Caco-2 (cell line): ENCODE results near the gene CAMTA2. TPM values are rescaled to one million over a fixed set of nuclear protein-coding genes. Genes with fewer than 3 reads are reported as not detected.

Source experiments
- BruUV-seq: library from RNA; stranded (reverse); fragments of 400-500 nt; replicated peaks from 2 replicates; lab custom pipeline; 2021; lab: Mats Ljungman, UMichigan
- CTCF ChIA-PET: fragments of 300-600 bp; sonication (Branson Sonifier 250); formaldehyde crosslinking; loops from one replicate; lab custom pipeline; 2022; ENCODE audit warnings: antibody characterized with exemption; lab: Charles Lee
- POLR2A ChIA-PET: fragments of 300-600 bp; sonication (Branson Sonifier 250); formaldehyde crosslinking; loops from one replicate; lab custom pipeline; 2022; ENCODE audit warnings: antibody characterized with exemption; lab: Charles Lee
- DNase-seq, 2 experiments: peaks; one replicate each; pipeline versions ENCODE4 v3.0.0 to v3.0.0-alpha.2; 2020 to 2022
- H3K27me3 ChIP-seq: replicated peaks from 2 replicates; pipeline ENCODE4 v1.6.0; 2011; ENCODE audit warnings: low read length; ENCODE audit not compliant: control insufficient read depth, insufficient read depth
- H3K36me3 ChIP-seq: 2 replicates; pipeline ENCODE4 v1.5.1; 2011; ENCODE audit warnings: low read length; ENCODE audit not compliant: control insufficient read depth, insufficient read depth
- H3K4me1 ChIP-seq: fragments of 250-450 bp; sonication (Bioruptor Pico); 2 replicates; pipeline ENCODE4 v1.5.1; 2020; ENCODE audit warnings: mild to moderate bottlenecking
- H3K4me3 ChIP-seq: 2 replicates; pipeline ENCODE4 v1.5.1; 2011; ENCODE audit warnings: low read depth, mild to moderate bottlenecking, control low read depth, low read length
- H3K9me3 ChIP-seq: fragments of 250-450 bp; sonication (Bioruptor Pico); 2 replicates; pipeline ENCODE4 v1.5.1; 2020; ENCODE audit warnings: mild to moderate bottlenecking, moderate library complexity
- H3K27ac Mint-ChIP-seq: one replicate; pipeline ENCODE4 v1.8.0; 2022; ENCODE audit warnings: mixed read lengths; ENCODE audit not compliant: unreplicated experiment
- H3K27me3 Mint-ChIP-seq: one replicate; pipeline ENCODE4 v1.8.0; 2022; ENCODE audit warnings: mixed read lengths; ENCODE audit not compliant: insufficient read depth, unreplicated experiment
- H3K36me3 Mint-ChIP-seq: one replicate; pipeline ENCODE4 v1.8.0; 2022; ENCODE audit warnings: mild to moderate bottlenecking, mixed read lengths; ENCODE audit not compliant: insufficient read depth, unreplicated experiment
- H3K4me1 Mint-ChIP-seq: one replicate; pipeline ENCODE4 v1.8.0; 2022; ENCODE audit warnings: low read depth, mixed read lengths; ENCODE audit not compliant: unreplicated experiment
- H3K4me3 Mint-ChIP-seq: one replicate; pipeline ENCODE4 v1.8.0; 2022; ENCODE audit warnings: mild to moderate bottlenecking, moderate library complexity, mixed read lengths; ENCODE audit not compliant: unreplicated experiment
- H3K9me3 Mint-ChIP-seq: one replicate; pipeline ENCODE4 v1.8.0; 2022; ENCODE audit warnings: mixed read lengths; ENCODE audit not compliant: unreplicated experiment
- intact Hi-C: fragments of 100-400 bp; cut with micrococcal nuclease; formaldehyde crosslinking; loops from one replicate; pipeline ENCODE4 v1.10.0; 2022; ENCODE audit not compliant: unreplicated experiment
- total RNA-seq: library from RNA; stranded (reverse); gene quantifications from 2 replicates; pipeline ENCODE4 v1.2.3, GENCODE V29; 2022
- TF ChIP-seq, protein P1 (sequence below), 2 experiments: fragments of 200-600 bp in 1 of 2; IDR thresholded peaks; 1 replicate in 1 of 2; 2 replicates in 1 of 2; pipeline versions ENCODE4 v1.5.1 to v1.8.0; 2011 to 2022; ENCODE audit warnings: antibody characterized with exemption in 1 of 2, control low read depth in 1 of 2, inconsistent platforms in 1 of 2, low read depth in 1 of 2, low read length in 1 of 2, mild to moderate bottlenecking in 1 of 2, moderate library complexity in 1 of 2; ENCODE audit not compliant: insufficient read depth in 1 of 2, severe bottlenecking in 1 of 2, unreplicated experiment in 1 of 2

Gene CAMTA2
- total RNA-seq, 1 experiment from 2014 or later = 18.8 TPM

DNA sequence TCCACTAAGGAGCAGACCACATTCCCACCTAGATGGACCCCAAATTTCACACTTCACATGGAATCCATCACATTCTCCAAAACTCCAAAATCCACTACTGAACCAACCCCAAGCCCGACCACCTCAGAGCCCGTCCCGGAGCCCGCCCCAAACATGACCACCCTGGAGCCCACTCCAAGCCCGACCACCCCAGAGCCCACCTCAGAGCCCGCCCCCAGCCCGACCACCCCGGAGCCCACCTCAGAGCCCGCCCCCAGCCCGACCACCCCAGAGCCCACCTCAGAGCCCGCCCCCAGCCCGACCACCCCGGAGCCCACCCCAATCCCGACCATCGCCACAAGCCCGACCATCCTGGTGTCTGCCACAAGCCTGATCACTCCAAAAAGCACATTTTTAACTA lies 53.8 kb downstream of the CAMTA2 start:
- Mint-ChIP-seq H3K27me3 (no peaks in the 10 kb centered on the region), H3K9me3 (no peaks in the 10 kb centered on the region), H3K4me3 (no peak overlapping the region), H3K4me1 (no peaks in the 10 kb centered on the region), H3K27ac (peak overlapping the region; percentile 64), H3K36me3 (peaks cover 12% of the 10 kb centered on the region)
- DNase-seq = no peak
- H3K9me3 ChIP-seq = no peaks in the 10 kb centered on the region
- no peaks in the 10 kb centered on the region for H3K4me1 ChIP-seq
- ChIA-PET POLR2A (no interaction called here), CTCF (interaction anchor here (1.3 kb wide), 1 partner anchor 24 kb away, joined by 5 read pairs; no protein-coding TSS in a partner anchor)
- H3K4me3 ChIP-seq = no peak overlapping the region
- no TSS peak for BruUV-seq
- TF ChIP-seq, protein P1, sequence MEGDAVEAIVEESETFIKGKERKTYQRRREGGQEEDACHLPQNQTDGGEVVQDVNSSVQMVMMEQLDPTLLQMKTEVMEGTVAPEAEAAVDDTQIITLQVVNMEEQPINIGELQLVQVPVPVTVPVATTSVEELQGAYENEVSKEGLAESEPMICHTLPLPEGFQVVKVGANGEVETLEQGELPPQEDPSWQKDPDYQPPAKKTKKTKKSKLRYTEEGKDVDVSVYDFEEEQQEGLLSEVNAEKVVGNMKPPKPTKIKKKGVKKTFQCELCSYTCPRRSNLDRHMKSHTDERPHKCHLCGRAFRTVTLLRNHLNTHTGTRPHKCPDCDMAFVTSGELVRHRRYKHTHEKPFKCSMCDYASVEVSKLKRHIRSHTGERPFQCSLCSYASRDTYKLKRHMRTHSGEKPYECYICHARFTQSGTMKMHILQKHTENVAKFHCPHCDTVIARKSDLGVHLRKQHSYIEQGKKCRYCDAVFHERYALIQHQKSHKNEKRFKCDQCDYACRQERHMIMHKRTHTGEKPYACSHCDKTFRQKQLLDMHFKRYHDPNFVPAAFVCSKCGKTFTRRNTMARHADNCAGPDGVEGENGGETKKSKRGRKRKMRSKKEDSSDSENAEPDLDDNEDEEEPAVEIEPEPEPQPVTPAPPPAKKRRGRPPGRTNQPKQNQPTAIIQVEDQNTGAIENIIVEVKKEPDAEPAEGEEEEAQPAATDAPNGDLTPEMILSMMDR (IDR thresholded peaks at IDR 0.05; ENCODE audit: insufficient read depth in 1 of 2, low read depth in 1 of 2, low read length in 1 of 2, severe bottlenecking in 1 of 2, unreplicated experiment in 1 of 2) = no peak
- H3K36me3 ChIP-seq = no peaks in the 10 kb centered on the region
- no peaks in the 10 kb centered on the region for H3K27me3 ChIP-seq
- intact Hi-C loops = no loop called here

DNA sequence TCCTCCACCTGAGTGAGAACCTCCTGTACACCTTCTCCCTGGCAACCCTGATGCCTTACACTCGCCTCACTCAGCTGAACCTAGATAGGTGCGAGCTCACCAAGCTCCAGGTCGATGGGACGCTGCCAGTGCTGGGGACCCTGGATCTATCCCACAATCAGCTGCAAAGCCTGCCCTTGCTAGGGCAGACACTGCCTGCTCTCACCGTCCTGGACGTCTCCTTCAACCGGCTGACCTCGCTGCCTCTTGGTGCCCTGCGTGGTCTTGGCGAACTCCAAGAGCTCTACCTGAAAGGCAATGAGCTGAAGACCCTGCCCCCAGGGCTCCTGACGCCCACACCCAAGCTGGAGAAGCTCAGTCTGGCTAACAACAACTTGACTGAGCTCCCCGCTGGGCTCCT lies 54.7 kb downstream of the CAMTA2 start:
- CTCF ChIA-PET = no interaction called here
- no peaks in the 10 kb centered on the region for H3K27me3 Mint-ChIP-seq
- no peak overlapping the region for H3K4me3 Mint-ChIP-seq

DNA sequence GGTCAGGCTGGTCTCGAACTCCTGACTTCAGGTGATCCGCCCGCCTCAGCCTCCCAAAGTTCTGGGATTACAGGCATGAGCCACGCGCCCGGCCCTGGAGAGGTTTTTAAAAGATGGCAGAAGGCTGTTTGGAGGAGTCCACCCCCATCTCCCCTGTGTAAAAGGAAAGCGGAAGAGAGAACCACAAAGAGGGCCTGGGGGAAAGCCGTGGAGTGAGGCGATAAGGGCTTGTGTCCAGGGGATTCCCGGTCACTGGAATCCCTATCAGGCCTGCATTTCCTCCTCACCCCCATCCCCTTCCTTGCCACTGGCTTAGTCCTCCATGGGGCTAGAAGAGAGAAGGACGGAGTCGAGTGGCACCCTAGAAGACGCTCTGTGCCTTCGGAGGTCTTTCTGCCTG lies 55.5 kb downstream of the CAMTA2 start, which contains the start of gene GP1BA:
Gene GP1BA, plus strand, starts transcription at position 315 of the 400 bp plus-strand sequence. CDS start 328 bp downstream, outside the sequence.
- no peak for DNase-seq
- BruUV-seq = no TSS peak
- H3K27me3 Mint-ChIP-seq = no peaks in the 10 kb centered on the region
- H3K4me3 Mint-ChIP-seq = no peak within 1 kb of the TSS
- no peaks in the 10 kb centered on the region for H3K9me3 ChIP-seq
- H3K4me1 ChIP-seq = no peaks in the 10 kb centered on the region
- no peaks in the 10 kb centered on the region for H3K36me3 ChIP-seq
- H3K27me3 ChIP-seq = no peaks in the 10 kb centered on the region
- no peaks in the 10 kb centered on the region for H3K4me1 Mint-ChIP-seq
- H3K36me3 Mint-ChIP-seq = peaks cover 12% of the 10 kb centered on the region
- POLR2A ChIA-PET = no interaction called here
- CTCF ChIA-PET = no interaction called here
- no peaks in the 10 kb centered on the region for H3K9me3 Mint-ChIP-seq
- H3K4me3 ChIP-seq = no peak within 1 kb of the TSS
- intact Hi-C loops = no loop called here
- TF ChIP-seq, protein P1 (IDR thresholded peaks at IDR 0.05; ENCODE audit: insufficient read depth in 1 of 2, low read depth in 1 of 2, low read length in 1 of 2, severe bottlenecking in 1 of 2, unreplicated experiment in 1 of 2) = no peak
- no peak within 1 kb of the TSS for H3K27ac Mint-ChIP-seq

More for the DNA sequence above, 54.7 kb downstream of the CAMTA2 start:
- intact Hi-C loops = no loop called here
- Histone ChIP-seq H3K9me3 (no peaks in the 10 kb centered on the region), H3K27me3 (no peaks in the 10 kb centered on the region), H3K4me1 (no peaks in the 10 kb centered on the region), H3K36me3 (no peaks in the 10 kb centered on the region), H3K4me3 (no peak overlapping the region)
- no TSS peak for BruUV-seq
- POLR2A ChIA-PET = no interaction called here
- TF ChIP-seq, protein P1 (IDR thresholded peaks at IDR 0.05; ENCODE audit: insufficient read depth in 1 of 2, low read depth in 1 of 2, low read length in 1 of 2, severe bottlenecking in 1 of 2, unreplicated experiment in 1 of 2) = no peak
- Mint-ChIP-seq H3K9me3 (no peaks in the 10 kb centered on the region), H3K27ac (no peak overlapping the region), H3K4me1 (no peaks in the 10 kb centered on the region), H3K36me3 (peaks cover 12% of the 10 kb centered on the region)
- DNase-seq = no peak
